ENCODE measurements around the gene IL4.

GRCh38 chr5:132661231-132662003 is 12.4 kb upstream of the IL4 start:
- TF ChIP-seq, protein P1, sequence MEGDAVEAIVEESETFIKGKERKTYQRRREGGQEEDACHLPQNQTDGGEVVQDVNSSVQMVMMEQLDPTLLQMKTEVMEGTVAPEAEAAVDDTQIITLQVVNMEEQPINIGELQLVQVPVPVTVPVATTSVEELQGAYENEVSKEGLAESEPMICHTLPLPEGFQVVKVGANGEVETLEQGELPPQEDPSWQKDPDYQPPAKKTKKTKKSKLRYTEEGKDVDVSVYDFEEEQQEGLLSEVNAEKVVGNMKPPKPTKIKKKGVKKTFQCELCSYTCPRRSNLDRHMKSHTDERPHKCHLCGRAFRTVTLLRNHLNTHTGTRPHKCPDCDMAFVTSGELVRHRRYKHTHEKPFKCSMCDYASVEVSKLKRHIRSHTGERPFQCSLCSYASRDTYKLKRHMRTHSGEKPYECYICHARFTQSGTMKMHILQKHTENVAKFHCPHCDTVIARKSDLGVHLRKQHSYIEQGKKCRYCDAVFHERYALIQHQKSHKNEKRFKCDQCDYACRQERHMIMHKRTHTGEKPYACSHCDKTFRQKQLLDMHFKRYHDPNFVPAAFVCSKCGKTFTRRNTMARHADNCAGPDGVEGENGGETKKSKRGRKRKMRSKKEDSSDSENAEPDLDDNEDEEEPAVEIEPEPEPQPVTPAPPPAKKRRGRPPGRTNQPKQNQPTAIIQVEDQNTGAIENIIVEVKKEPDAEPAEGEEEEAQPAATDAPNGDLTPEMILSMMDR (IDR thresholded peaks at IDR 0.05), result no peak
- TF ChIP-seq POLR2A (IDR thresholded peaks at IDR 0.05), result no peak
